ENCODE measurements around the gene ZNF582.
A peak's percentile ranks its signal among the peaks of the same experiment; 100 is the strongest.
"Not testable (repeated sequence)": the region's sequence is repeated elsewhere in the genome, so short reads cannot be mapped to it uniquely, and the experiment has no call there.

Gene ZNF582

DNA sequence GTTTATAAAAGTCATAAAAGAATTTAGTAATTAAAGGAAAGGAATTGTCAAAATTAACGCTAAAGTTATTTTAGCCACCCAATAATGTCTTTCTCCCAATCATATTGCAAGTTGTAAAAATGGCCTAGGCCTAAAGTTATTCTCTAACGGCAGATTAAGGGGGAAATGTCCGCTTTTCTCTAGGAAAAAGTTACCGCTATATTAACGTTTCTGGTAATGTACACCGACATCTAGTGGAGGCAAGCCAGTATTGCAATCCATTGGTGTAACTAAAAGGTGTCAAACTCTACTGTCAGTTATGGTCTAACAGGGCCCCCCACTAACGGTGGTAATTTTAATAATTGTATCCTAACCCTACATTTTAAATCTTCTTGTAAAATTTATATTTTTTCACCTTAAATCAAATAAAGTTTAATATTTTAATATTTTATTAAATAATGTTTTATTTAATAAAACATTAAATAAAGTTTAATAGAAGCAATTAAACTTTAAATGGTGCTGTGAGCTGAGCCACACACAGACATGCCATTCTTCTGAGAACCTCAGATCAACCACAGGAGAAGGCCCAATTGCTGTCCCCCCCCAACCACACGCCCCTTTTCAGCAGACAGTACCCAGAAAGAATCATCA lies 42.8 kb downstream of the ZNF582 start:
- DNase-seq, result peak; percentile 5 to 22 (median 8)

DNA sequence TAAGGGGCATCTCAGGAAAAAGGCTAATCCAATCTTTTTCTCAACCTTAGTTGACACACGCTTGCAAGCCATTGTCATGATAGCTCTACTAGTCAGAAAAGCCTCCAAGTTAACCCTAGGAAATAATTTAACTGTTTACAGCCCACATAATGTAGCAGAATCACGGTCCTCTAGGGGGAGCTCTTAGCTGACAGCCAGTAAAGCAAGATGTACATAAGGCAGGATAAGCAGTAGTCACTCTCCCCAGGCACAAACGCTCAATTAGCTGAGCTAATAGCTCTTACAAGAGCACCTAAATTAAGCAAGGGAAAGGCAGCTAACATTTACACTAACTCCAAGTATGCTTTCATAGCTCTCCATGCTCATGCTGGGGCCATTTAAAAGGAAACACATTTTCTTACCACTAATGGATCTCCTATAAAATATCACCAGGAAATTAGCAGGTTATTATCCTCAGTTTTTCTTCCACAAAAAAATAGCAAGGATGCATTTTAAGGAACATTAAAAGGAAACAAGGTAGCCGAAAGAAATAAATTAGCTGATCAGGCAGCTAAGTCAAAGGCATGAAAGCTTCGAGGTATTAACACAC lies 45.0 kb downstream of the ZNF582 start:
- no peak for DNase-seq

DNA sequence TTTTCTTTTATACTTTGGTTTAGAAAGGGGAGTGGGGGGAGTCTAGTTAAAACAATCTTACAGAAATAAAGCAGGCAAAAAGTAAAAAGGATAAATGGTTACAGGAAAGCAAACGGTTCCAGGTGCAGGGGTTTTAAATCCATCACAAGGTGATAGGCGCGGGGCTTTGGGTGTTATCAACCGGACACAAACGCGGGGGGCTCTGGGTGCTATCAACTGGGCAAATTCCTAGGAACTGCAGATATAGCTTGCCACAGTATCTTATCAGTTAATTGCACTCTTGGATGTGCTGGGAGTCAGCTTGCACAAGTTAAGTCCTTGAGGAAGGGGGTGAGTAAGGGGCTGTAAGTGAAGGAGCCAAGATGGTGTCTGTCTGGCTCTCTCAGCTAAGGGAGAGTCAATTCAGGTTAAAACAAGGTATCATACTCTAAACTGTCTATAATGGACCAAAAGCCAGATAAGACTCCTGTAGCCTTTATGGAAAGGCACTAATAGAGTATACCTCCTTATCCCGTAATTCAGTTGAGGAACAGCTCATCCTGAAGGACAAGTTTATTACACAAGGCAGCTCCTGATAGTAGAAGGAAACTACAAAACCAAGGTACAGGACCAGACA lies 46.1 kb downstream of the ZNF582 start:
- no peak for DNase-seq

DNA sequence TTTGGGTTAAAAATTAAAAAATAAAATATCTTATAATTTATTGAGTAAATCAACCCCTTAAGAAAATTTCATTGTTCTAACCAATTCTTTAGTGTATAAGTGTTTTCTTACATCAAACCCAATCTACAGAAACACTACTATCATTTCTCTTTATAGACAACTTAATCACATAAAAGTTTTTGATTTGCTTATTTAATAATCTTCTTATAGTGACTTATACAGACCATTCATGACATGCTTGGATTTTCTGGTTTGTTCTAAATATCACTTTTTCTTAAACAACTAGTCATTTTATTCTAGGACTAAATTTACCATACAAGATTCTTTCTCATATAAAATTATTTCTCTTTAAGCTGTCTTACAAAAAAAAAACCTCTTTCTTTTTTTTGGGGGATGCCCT lies 51.4 kb downstream of the ZNF582 start:
- DNase-seq, result no peak

DNA sequence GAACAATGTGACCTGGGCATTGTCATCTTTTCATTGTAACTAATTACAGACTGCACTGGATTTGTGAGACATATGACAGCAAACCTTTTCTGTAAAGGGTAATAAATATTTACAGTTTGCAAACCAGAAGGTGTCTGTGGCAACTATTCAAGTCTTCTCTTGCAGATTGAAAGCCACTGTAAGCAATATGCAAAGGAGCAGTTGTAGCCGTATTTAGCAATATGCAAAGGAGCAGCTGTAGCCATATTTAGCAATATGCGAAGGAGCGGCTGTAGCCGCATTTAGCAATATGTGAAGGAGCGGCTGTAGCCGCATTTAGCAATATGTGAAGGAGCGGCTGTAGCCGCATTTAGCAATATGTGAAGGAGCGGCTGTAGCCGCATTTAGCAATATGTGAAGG lies 54.3 kb downstream of the ZNF582 start:
- not testable (repeated sequence) for DNase-seq

- not testable (repeated sequence) for DNase-seq
Observed at GRCh38 chr19:56337077-56337476, 56.3 kb downstream of the ZNF582 start.

GRCh38 chr19:56335371-56335770 lies 58.0 kb downstream of the ZNF582 start:
- not testable (repeated sequence) for DNase-seq

GRCh38 chr19:56333506-56333905 lies 59.8 kb downstream of the ZNF582 start:
- DNase-seq, result no peak
